Measurements from ENCODE around the gene RETREG3.
A peak's percentile ranks its signal among the peaks of the same experiment; 100 is the strongest.

RETREG3 gene

DNA sequence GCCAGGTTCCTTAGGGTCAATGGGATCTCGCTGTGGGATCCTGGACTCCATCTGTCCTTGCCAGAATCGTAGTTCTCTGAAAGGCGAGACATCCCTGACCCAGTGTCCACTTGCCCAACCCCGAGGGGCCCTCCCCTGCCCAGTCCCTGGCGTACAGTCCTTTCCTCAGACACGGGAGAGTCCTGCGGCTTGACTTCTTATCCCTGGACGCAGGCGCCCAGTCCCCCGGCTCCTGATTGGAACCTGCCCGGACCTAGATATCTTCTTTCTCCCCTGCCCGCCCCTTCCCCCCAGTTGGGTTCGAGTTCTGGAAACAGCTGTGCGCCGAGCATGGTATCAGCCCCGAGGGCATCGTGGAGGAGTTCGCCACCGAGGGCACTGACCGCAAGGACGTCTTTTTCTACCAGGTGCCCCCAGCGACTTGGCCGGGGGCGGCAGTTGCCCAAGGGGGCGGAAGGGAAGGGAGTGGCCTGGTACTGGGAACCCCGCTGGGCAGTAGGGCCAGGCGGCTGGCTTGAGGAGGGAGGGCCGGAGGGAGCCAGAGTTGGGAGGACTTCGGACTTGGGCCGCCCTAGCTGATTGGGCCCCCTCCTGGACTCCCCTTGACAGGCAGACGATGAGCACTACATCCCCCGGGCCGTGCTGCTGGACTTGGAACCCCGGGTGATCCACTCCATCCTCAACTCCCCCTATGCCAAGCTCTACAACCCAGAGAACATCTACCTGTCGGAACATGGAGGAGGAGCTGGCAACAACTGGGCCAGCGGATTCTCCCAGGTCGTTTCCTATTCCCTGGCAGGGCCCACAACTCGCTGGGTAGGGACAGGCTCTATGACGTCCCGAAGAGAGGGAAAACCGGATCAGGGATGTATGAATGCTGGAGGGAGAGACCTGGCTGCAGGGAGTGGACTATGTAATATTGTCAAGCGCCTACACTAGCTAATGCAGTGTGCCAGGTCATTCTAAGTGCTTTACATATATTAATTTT, 934 bp upstream of the RETREG3 start:
- DNase-seq, result peak; percentile 14

- DNase-seq, result peak; percentile 4
These were observed 631 bp downstream of the RETREG3 start for GRCh38 chr17:42608305-42609181.

- DNase-seq, result no peak
These were observed 1.4 kb downstream of the RETREG3 start for GRCh38 chr17:42607769-42608168.

- no peak for DNase-seq
These were observed 5.9 kb downstream of the RETREG3 start for GRCh38 chr17:42603318-42603717.

DNA sequence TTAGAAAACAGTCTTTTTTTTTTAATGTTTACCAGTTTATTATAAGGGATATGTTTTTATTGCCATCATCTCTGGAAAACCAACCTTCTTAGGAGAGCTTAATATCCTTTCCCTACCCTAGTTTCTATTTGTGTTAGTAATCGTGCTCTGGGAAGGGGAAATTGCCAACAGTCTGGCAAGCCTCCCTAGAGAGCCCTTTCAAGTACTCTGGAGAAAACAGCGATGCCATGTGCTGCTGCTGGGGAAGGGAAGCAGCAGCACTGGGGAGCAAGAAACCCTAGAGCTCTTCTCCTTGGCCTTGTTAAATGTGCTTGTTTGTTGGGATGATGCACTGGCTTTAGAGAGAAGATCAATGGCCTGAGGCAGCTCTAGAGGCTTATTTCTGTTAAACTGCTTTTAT, 10.3 kb downstream of the RETREG3 start:
- DNase-seq, result no peak

DNA sequence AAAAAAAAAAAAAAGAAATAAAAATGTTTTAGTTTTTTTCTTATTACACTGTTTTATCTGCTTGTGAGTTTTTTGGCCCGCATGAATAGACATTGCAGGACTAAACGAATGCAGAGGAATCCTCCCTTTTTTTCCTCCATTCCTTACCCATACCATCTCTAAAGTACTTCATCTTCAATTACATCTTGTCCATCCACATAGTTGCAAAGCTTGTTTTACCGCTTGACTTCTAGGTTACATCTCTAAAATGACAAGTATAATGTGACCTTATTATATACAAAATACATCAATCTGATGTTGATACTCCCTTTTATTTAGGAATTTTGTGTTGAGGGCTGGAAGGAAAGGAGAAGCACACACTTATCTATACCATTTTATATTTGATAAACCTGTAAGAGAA, 12.8 kb downstream of the RETREG3 start:
- DNase-seq, result no peak

DNA sequence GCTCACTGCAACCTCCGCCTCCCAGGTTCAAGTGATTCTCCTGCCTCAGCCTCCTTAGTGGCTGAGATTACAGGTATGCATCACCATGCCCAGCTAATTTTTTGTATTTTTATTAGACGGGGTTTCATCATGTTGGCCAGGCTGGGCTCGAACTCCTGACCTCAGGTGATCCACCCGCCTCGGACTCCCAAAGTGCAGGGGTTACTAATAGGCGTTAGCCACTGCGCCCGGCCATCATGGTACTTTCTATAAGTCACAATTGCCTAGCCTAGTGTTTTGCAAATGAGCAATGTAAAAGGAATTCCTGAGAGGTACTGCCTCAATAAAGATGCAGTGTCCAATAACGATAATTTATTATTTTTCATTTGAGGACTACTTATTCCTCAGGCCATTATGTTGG, 17.8 kb downstream of the RETREG3 start:
- DNase-seq, result no peak

DNA sequence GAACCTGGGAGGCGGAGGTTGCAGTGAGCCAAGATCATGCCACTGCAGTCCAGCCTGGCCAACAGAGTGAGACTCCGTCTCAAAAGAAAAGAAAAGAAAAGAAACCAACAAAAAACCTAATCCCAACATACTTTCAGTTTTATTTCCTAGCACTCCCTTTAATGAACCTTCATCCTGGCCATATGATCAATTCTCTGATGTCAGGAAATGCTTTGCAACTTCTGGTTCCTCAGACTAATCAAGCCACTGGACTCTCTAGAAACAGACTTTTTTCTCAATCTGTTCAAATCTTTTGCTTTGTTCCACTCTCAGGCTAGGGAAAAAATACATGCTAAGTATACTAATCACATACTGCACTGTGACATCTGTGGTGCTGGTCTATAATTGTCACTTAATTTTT, 18.3 kb downstream of the RETREG3 start:
- no peak for DNase-seq

DNA sequence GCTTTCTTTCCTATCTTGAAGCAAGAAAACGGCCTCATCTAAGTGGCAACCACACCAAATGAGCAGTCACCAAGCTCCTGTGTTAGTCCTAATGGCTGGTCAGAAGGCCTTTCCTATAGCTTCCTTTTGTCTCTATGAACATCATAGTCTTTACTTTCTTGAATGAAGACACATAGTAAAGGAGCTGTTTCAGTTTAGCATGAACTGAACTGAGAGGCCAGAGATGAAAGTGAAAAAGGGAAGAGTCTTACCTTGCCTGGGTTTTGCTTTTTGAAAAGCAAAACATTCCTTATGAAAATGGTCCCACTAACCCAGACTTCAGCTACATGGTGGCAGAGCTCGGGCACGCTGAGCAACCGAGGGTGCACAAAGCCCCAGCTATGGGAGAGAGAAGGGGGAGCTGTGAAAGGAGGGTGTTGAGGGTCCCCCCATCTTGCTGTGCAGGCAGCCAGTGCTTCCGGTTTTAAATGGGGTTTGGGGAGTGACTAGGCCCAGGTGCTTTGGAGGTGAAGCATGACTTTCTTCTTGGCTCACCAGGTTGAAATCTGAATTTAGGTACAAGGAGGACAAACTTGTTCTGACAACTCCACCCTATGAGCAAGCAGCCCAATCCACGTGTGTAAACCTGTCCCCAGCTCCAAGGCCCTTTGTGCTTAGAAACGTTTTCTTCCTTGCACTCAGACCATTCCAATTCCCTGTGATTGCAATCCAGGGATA, 22.5 kb downstream of the RETREG3 start:
- DNase-seq, result no peak

DNA sequence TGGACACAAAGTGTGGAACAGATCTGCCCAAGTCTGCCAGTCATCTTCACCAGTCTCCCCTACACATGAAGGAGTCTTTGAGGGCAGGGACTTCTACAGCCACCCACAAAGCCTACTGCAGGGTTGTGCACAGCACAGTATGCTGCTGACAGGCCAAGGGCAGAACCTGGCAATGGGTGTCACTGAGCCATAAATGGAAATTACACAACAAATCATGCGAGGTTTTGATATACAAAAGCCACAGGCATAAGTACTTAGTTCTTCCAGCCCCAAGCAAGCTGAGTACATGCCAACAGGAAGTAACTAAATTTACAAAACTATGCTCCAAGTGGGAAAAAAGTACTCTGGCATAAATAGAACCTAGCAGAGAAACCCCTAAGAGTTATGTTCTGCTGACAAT, 23.8 kb downstream of the RETREG3 start:
- DNase-seq, result no peak

GRCh38 chr17:42584880-42585279, 24.3 kb downstream of the RETREG3 start:
- no peak for DNase-seq

GRCh38 chr17:42581744-42582270, 27.4 kb downstream of the RETREG3 start:
- no peak for DNase-seq

- DNase-seq, result no peak
These were observed 29.2 kb downstream of the RETREG3 start for GRCh38 chr17:42579794-42580551.

- DNase-seq, result peak; percentile 70
These were observed 30.8 kb downstream of the RETREG3 start for GRCh38 chr17:42578282-42578869.

DNA sequence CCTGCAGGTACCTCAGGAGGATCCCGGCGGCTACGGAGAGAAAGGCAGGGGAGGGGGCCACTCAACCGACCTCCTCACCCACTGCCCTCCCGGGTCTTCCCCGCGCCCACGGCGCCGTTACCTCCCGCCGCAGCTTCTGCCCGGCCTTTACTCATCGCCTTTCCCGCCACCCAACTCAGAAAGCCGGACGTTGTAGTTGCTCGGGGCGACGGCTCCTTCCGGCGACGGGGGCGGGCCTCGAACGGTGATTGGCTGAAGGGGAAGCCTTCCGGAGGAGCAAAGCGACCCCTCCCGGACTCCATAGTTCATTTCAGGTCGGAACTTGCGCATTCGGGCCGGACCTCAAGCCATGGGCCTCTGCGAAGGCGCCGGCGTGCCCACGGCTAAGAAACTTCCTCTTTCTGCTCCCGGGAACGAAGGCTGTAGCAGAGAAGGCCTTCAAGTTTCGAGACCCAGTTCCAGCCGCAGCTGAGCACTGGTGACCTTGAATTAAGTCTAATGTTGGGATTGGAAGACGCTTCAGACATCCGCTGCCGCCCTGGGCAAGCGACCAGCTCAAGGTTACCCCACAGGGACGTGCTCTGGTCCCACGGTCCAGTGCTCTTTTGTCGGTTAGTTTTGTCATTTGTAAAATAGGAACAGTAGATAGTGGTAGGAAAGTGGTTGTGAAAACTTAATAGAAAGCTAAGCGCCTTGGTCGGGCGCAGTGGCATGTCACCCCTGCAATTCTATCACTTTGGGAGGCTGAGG, 31.5 kb downstream of the RETREG3 start, which contains the start of gene PSMC3IP:
Gene PSMC3IP (minus strand): TSS at position 198 of the 750 bp plus-strand sequence. CDS start 43 bp downstream, at position 155.
- peak; percentile 91 for DNase-seq

DNA sequence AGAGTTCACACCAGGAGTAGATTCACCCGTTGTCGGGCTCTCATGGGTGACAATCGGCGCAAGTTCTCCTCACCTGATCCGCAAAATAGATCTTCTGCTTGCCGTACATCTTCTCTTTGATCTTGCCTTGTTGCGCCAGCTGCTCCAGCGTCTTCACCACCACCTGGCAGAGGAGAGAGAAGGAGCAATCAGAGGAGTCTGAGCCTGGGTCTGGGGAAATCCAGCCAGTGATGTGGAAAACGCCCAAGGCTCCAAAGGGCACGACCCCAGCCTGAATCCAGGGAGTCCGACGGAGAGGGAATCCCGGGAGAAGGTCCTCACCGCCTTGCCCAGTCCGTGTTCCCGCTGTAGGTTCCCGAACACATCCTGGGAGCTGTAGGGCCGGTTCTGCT, 32.0 kb downstream of the RETREG3 start:
- DNase-seq, result no peak

GRCh38 chr17:42574463-42574862, 34.7 kb downstream of the RETREG3 start:
- DNase-seq, result no peak

DNA sequence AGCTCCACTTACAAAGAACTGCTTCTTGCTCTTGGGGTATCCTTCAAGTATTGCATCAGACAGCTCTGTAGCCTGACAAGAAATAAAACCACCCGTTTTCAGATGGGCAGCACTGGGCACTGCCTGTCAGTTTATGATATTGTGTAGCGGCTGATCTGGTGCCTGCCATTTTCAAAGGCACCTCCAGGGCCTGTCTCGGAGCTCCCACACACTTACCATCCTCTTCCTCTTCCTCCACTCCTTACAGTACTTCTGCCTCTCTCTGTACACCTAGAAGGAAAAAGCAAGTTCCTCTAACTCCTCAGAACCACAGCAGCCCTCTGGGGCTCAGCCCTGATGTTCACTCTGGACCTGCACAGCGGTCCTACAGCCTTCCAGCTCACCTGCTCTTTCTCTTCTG, 36.1 kb downstream of the RETREG3 start:
- DNase-seq, result no peak

- no peak for DNase-seq
These were observed 37.5 kb downstream of the RETREG3 start for GRCh38 chr17:42571435-42572225.

Data from stimulated activated CD4-positive, alpha-beta T cell treated with anti-CD3 and anti-CD28 coated beads, Interleukin-12 subunit alpha, Interleukin-12 subunit beta, amount 100 ng/mL, for 4 hours (primary cell).